Measurements from ENCODE around the gene NPAS3.

NPAS3 gene

GRCh38 chr14:33165926-33166289 lies 227.2 kb downstream of the NPAS3 start:
- DNase-seq (ENCODE audit: low read depth, low spot score) = no peak

GRCh38 chr14:33175951-33176350 lies 237.3 kb downstream of the NPAS3 start:
- no peak for DNase-seq (ENCODE audit: low read depth, low spot score)

- no peak for DNase-seq (ENCODE audit: low read depth, low spot score)
These were observed 245.9 kb downstream of the NPAS3 start for GRCh38 chr14:33184587-33184986.

GRCh38 chr14:33186656-33187055 lies 248.0 kb downstream of the NPAS3 start:
- DNase-seq (ENCODE audit: low read depth, low spot score) = no peak

- no peak for DNase-seq (ENCODE audit: low read depth, low spot score)
These were observed 250.2 kb downstream of the NPAS3 start for GRCh38 chr14:33188880-33189279.

- DNase-seq (ENCODE audit: low read depth, low spot score) = no peak
These were observed 253.2 kb downstream of the NPAS3 start for GRCh38 chr14:33191855-33192254.

GRCh38 chr14:33194551-33194950 lies 255.9 kb downstream of the NPAS3 start:
- no peak for DNase-seq (ENCODE audit: low read depth, low spot score)

GRCh38 chr14:33198684-33199083 lies 260.0 kb downstream of the NPAS3 start:
- DNase-seq (ENCODE audit: low read depth, low spot score) = no peak

GRCh38 chr14:33201116-33201515 lies 262.4 kb downstream of the NPAS3 start:
- DNase-seq (ENCODE audit: low read depth, low spot score) = no peak

- no peak for DNase-seq (ENCODE audit: low read depth, low spot score)
These were observed 268.3 kb downstream of the NPAS3 start for GRCh38 chr14:33206981-33207380.

GRCh38 chr14:33207467-33208017 lies 268.9 kb downstream of the NPAS3 start:
- no peak for DNase-seq (ENCODE audit: low read depth, low spot score)

- no peak for DNase-seq (ENCODE audit: low read depth, low spot score)
These were observed 271.6 kb downstream of the NPAS3 start for GRCh38 chr14:33210311-33210710.

GRCh38 chr14:33218026-33218425 lies 279.3 kb downstream of the NPAS3 start:
- DNase-seq (ENCODE audit: low read depth, low spot score) = no peak

- DNase-seq (ENCODE audit: low read depth, low spot score) = no peak
These were observed 281.3 kb downstream of the NPAS3 start for GRCh38 chr14:33219957-33220356.

- DNase-seq (ENCODE audit: low read depth, low spot score) = no peak
These were observed 290.7 kb downstream of the NPAS3 start for GRCh38 chr14:33229269-33229929.

- DNase-seq (ENCODE audit: low read depth, low spot score) = no peak
These were observed 291.3 kb downstream of the NPAS3 start for GRCh38 chr14:33230021-33230420.

GRCh38 chr14:33232031-33232430 lies 293.4 kb downstream of the NPAS3 start:
- DNase-seq (ENCODE audit: low read depth, low spot score) = no peak

GRCh38 chr14:33237115-33237740 lies 298.5 kb downstream of the NPAS3 start:
- DNase-seq (ENCODE audit: low read depth, low spot score) = no peak

- no peak for DNase-seq (ENCODE audit: low read depth, low spot score)
These were observed 300.8 kb downstream of the NPAS3 start for GRCh38 chr14:33239465-33239864.

GRCh38 chr14:33240466-33240865 lies 301.8 kb downstream of the NPAS3 start:
- no peak for DNase-seq (ENCODE audit: low read depth, low spot score)

- no peak for DNase-seq (ENCODE audit: low read depth, low spot score)
These were observed 302.7 kb downstream of the NPAS3 start for GRCh38 chr14:33241331-33241730.

GRCh38 chr14:33249233-33249820 lies 310.6 kb downstream of the NPAS3 start:
- DNase-seq (ENCODE audit: low read depth, low spot score) = no peak

- DNase-seq (ENCODE audit: low read depth, low spot score) = no peak
These were observed 312.3 kb downstream of the NPAS3 start for GRCh38 chr14:33250963-33251362.

All from activated naive CD8-positive, alpha-beta T cell treated with anti-CD3 and anti-CD28 coated beads, Interleukin-2, amount 50 U/mL, for 16 hours (primary cell).